ENCODE data around the gene RNF146. TPM values are rescaled to one million over a fixed set of nuclear protein-coding genes. Genes with fewer than 3 reads are reported as not detected.

Gene RNF146
- total and polyA plus RNA-seq, 3 donors from 2014 or later = 52.7 to 66.3 (median 55.8) TPM

DNA sequence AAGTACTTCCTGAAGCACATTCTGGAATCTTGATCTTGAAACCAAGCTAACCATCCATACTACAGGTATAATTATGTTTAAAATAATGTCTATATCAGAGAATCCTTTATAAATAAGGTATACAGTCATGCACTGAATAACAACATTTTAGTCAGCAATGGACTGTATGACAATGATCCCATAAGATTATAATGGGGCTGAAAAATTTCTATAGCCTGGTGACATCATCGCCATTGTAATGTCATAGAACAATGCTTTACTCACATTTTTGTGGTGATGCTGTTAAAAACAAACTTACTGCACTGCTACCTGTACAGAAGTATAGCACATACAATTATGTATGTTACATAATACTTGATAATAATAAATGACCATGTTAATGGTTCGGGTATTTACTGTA lies 31.8 kb downstream of the RNF146 start:
- DNase-seq = no peak
- Histone ChIP-seq H3K27ac (no peak overlapping the region), H3K4me3 (no peak overlapping the region), H3K9me3 (no peaks in the 10 kb centered on the region), H3K4me1 (peaks cover 1% of the 10 kb centered on the region), H3K36me3 (ENCODE audit: low read depth, missing control alignments) (no peaks in the 10 kb centered on the region), H3K27me3 (no peaks in the 10 kb centered on the region)
- 71 to 76% methylated on average over 2 of the region's 2 CpGs for WGBS, 2 donors
- TF ChIP-seq, protein P1, sequence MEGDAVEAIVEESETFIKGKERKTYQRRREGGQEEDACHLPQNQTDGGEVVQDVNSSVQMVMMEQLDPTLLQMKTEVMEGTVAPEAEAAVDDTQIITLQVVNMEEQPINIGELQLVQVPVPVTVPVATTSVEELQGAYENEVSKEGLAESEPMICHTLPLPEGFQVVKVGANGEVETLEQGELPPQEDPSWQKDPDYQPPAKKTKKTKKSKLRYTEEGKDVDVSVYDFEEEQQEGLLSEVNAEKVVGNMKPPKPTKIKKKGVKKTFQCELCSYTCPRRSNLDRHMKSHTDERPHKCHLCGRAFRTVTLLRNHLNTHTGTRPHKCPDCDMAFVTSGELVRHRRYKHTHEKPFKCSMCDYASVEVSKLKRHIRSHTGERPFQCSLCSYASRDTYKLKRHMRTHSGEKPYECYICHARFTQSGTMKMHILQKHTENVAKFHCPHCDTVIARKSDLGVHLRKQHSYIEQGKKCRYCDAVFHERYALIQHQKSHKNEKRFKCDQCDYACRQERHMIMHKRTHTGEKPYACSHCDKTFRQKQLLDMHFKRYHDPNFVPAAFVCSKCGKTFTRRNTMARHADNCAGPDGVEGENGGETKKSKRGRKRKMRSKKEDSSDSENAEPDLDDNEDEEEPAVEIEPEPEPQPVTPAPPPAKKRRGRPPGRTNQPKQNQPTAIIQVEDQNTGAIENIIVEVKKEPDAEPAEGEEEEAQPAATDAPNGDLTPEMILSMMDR (IDR thresholded peaks at IDR 0.05) = no peak
- no peak for TF ChIP-seq POLR2A (IDR thresholded peaks at IDR 0.05)
- intact Hi-C loops (cut with DNase I; ENCODE audit: low total_unique reads) = no loop called here

DNA sequence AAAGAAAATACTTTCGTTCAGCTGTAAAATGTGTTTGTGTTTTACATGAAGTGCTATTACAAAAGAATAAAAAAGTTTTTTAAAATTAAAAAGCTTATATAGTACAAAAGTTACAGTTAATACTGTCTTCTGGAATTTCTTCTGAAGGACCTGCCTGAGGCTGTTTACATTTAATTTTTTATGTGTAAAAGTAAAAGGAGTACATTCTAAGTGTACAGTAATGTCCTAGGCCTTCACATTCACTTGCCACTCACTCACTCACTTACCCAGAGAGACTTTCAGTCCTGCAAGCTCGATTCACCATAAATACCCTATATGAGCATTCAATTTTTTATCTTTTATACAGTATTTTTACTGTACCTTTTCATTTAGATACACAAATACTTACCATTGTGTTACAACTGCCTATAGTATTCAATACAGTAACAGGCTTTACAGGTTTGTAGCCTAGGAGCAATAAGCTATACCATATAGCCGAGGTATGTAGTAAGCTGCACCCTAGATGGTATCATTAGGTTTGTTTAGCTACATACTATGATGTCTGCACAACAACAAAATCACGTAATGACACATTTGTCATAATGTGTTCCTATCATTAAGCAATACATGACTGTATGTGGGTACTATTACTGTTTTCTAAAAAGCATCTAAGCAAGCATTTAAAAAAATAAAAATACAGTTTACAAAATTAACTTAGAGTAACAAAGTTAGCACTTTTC lies 33.0 kb downstream of the RNF146 start:
- no peaks in the 10 kb centered on the region for H3K27me3 ChIP-seq
- H3K9me3 ChIP-seq = no peaks in the 10 kb centered on the region
- intact Hi-C loops (cut with DNase I; ENCODE audit: low total_unique reads) = no loop called here
- 91 to 94% methylated on average over 4 of the region's 4 CpGs for WGBS, 2 donors
- TF ChIP-seq, protein P1 (IDR thresholded peaks at IDR 0.05) = no peak
- TF ChIP-seq POLR2A (IDR thresholded peaks at IDR 0.05) = no peak
- no peak for DNase-seq
- no peak overlapping the region for H3K27ac ChIP-seq
- H3K4me3 ChIP-seq = no peak overlapping the region
- peaks cover 6% of the 10 kb centered on the region for H3K4me1 ChIP-seq
- no peaks in the 10 kb centered on the region for H3K36me3 ChIP-seq (ENCODE audit: low read depth, missing control alignments)

DNA sequence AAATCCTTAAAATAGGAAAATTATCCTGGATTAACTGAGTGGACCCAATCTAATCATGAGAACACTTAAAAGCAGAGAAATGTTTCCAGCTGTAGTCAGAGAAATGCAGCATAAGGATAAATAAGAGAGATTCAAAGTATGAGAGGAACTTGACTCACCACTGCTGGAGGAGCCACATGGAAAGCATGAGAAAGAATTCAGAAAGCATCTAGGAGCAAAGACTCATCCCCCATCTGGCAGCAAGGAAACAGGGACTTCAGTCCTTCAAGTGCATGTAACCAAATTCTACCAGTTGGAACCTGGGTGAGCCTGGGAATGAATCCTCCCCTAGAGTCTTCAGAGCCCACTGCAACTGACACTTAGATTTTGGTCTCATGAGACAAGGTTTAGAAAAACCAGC lies 33.7 kb downstream of the RNF146 start:
- H3K36me3 ChIP-seq (ENCODE audit: low read depth, missing control alignments) = no peaks in the 10 kb centered on the region
- no peaks in the 10 kb centered on the region for H3K27me3 ChIP-seq
- H3K9me3 ChIP-seq = no peaks in the 10 kb centered on the region
- TF ChIP-seq, protein P1 (IDR thresholded peaks at IDR 0.05) = no peak
- TF ChIP-seq POLR2A (IDR thresholded peaks at IDR 0.05) = no peak
- H3K4me3 ChIP-seq = no peak overlapping the region
- intact Hi-C loops (cut with DNase I; ENCODE audit: low total_unique reads) = no loop called here
- peaks cover 6% of the 10 kb centered on the region for H3K4me1 ChIP-seq
- no peak overlapping the region for H3K27ac ChIP-seq
- no peak for DNase-seq

DNA sequence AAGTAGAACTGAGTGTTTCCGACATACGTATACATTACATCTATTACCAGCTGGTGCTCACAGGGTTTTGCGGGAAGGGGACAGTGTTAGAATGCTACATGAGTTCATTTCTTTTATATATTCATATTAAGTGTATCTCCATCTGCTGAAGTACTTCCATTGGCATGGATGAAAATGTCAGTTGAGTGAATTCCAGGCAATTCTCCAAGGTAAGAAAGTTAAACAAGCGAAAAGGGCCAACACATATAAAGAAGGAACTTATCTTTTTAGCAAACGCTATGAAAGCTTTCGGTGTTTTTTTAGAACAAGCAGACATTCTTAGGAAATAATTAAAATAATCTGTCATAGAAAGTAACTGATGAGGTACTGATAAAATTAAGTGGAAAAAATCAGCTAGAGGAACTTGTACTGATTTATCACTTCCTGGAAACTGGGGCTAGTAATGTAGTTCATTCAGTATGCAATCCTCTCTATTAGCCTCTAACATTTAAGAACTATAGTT lies 34.6 kb downstream of the RNF146 start:
- H3K27me3 ChIP-seq = no peaks in the 10 kb centered on the region
- intact Hi-C loops (cut with DNase I; ENCODE audit: low total_unique reads) = no loop called here
- H3K4me1 ChIP-seq = peaks cover 6% of the 10 kb centered on the region
- TF ChIP-seq, protein P1 (IDR thresholded peaks at IDR 0.05) = no peak
- no peak for TF ChIP-seq POLR2A (IDR thresholded peaks at IDR 0.05)
- no peak overlapping the region for H3K27ac ChIP-seq
- no peak overlapping the region for H3K4me3 ChIP-seq
- H3K9me3 ChIP-seq = no peaks in the 10 kb centered on the region
- WGBS, 2 donors = 62 to 65% methylated on average over 6 of the region's 6 CpGs
- no peaks in the 10 kb centered on the region for H3K36me3 ChIP-seq (ENCODE audit: low read depth, missing control alignments)
- no peak for DNase-seq
